K562 (cell line): ENCODE results near the gene CEP72.

ENCODE experiments used
- CHD2 ChIP-seq: IDR thresholded peaks from 2 replicates; pipeline ENCODE4 v1.6.1; 2011; ENCODE audit warnings: low read depth, low read length
- E2F6 ChIP-seq, 2 experiments: IDR thresholded peaks; 2 replicates each; pipeline ENCODE4 v1.6.1; 2011; ENCODE audit warnings: borderline replicate concordance in 1 of 2, control low read depth in 1 of 2, low read depth in 1 of 2, low read length in 1 of 2, mild to moderate bottlenecking in 1 of 2, mixed read lengths in 1 of 2, moderate library complexity in 1 of 2; ENCODE audit not compliant: insufficient read depth in 1 of 2, insufficient read length in 1 of 2, poor library complexity in 1 of 2, severe bottlenecking in 1 of 2; ENCODE audit errors: extremely low read depth in 1 of 2
- GABPA ChIP-seq: fragments of 200-800 bp; sonication (Bioruptor generic); conservative IDR thresholded peaks from 2 replicates; pipeline ENCODE4 v1.6.1; 2016; ENCODE audit warnings: low read depth, missing genetic modification characterization, missing compliant biosample characterization
- ILF3 ChIP-seq: fragments of 450-650 bp; IDR thresholded peaks from 2 replicates; pipeline ENCODE4 v1.6.1; 2018; ENCODE audit warnings: antibody characterized with exemption, mild to moderate bottlenecking, moderate library complexity, borderline replicate concordance
- MAFF ChIP-seq: IDR thresholded peaks from 2 replicates; pipeline ENCODE4 v1.6.1; 2012; ENCODE audit warnings: low read length, improper control_type of control experiment
- NFE2 ChIP-seq: IDR thresholded peaks from 2 replicates; pipeline ENCODE4 v1.6.1; 2014; ENCODE audit warnings: antibody characterized with exemption, low read depth
- NFYB ChIP-seq: IDR thresholded peaks from 2 replicates; pipeline ENCODE4 v1.6.1; 2011; ENCODE audit warnings: mild to moderate bottlenecking, moderate library complexity; ENCODE audit not compliant: insufficient read length; ENCODE audit errors: extremely low read depth
- PHTF2 ChIP-seq: fragments of 250-450 bp; sonication (Bioruptor Pico); IDR thresholded peaks from 2 replicates; pipeline ENCODE4 v1.5.0; 2021; ENCODE audit warnings: mild to moderate bottlenecking
- SAFB2 ChIP-seq: fragments of 200-400 bp; formaldehyde crosslinking; IDR thresholded peaks from 2 replicates; pipeline ENCODE4 v1.6.1; 2018; ENCODE audit warnings: borderline replicate concordance, low read length, low read depth, moderate library complexity; ENCODE audit not compliant: severe bottlenecking
- ZBTB8A ChIP-seq: fragments of 450-650 bp; IDR thresholded peaks from 2 replicates; pipeline ENCODE4 v1.6.1; 2018; ENCODE audit warnings: mild to moderate bottlenecking, moderate library complexity; ENCODE audit not compliant: partially characterized antibody

DNA sequence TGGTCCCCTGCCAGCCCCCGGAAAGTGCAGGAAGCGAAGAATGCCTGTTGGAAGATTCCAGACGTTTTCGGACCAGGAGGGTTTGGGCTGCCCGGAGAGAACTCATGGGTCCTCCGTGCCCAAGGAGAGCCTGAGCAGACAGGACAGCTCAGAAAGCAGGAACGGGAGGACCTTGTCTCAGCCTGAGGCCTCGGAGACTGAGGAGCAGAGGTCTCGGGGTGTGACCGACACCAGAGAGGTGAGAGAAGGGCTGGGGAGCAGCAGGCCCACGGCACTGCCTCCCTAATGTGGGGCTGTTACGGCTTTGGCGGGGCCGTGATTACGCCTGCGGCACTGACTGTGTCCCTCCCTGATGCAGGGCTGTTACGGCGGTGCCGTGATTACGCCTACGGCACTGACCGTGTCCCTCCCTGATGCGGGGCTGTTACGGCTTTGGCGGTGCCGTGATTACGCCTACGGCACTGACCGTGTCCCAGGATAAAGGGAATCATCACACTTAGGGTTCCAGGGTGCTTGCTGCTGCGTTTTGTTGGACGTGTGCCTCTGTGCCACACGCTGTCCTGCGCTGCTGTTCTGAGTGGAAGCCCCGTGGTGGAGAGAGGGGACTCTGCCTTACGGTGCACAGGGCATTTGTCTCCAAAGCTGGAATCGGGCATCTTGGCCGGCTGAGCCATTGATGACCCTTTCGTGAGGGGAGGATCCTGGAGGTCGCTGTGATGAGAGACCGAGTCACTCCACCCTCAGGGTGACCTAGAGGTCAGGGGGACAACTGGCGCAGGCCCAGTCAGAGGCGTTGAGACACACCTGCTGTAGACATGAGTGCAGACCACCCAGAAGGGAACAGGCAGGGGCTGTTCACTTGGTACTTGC lies 25.7 kb downstream of the CEP72 start:
- TF ChIP-seq NFE2: no peak
- no peak for TF ChIP-seq NFYB
- no peak for TF ChIP-seq SAFB2
- no peak for TF ChIP-seq MAFF
- TF ChIP-seq ZBTB8A: no peak
- no peak for TF ChIP-seq GABPA
- no peak for TF ChIP-seq E2F6 (IDR thresholded peaks at IDR 0.05; ENCODE audit: borderline replicate concordance in 1 of 2, extremely low read depth in 1 of 2, insufficient read depth in 1 of 2, insufficient read length in 1 of 2, low read depth in 1 of 2, low read length in 1 of 2, poor library complexity in 1 of 2, severe bottlenecking in 1 of 2)
- TF ChIP-seq CHD2: no peak
- TF ChIP-seq ILF3: no peak
- no peak for TF ChIP-seq PHTF2
